ENCODE measurements around the gene PITPNM3.

DNA sequence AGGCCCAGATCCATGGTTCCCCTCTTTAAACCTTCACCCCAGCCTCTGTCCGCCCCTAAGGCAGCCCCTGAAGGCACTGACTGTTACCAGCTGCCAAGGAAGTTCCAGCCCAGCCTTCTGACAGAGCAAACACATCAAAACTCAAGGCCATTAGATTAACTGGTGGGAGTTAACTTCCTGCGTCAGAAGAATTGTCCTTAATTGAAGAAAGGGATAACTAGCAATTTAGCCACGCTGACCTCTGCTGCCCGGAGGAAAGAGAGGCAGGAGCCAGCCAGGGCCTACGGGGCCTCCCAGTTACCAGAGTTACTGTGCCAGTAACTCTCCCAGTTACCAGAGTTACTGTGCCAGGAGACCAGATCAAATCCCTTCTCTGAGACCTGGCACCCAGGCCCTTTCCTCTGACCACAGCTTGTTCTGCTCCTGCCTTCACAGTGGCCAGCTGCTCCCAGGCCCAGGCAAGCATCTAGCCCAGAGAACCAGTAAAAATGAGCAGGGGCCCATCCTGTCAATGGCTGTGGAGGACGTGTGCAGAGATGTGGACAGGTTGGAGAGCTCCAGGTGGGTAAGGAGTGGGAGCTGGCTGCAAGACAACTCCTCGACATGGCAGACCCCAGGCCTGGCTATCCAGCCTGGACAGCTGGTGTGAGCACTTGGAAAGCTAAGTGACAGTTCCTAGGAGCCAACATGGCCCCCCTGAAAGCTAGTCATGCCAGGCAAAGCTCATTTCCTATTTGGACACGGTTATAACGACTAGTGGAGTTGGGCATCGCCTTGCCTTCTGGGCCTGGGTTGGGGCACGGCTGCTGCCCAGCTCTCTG lies 2.8 kb upstream of the PITPNM3 start:
- TF ChIP-seq POLR2A (IDR thresholded peaks at IDR 0.05) (peak in 1 of 3 donors; percentile 62), CTCF (IDR thresholded peaks at IDR 0.05 in 8 of 11, conservative IDR thresholded peaks at IDR 0.05 in 3 of 11) (peak in 4 of 11 experiments; percentile 7 to 24 (median 15)), POLR2AphosphoS5 (IDR thresholded peaks at IDR 0.05) (peak in 2 of 3 donors; percentile 56 to 86)

Measured in spleen (tissue), 7 donors.